Stimulated activated effector memory CD8-positive, alpha-beta T cell treated with anti-CD3 and anti-CD28 coated beads, Interleukin-12 subunit alpha, Interleukin-12 subunit beta, amount 100 ng/mL, for 72 hours (primary cell): ENCODE measurements around the gene DCPS.
"Not testable (repeated sequence)": the region's sequence is repeated elsewhere in the genome, so short reads cannot be mapped to it uniquely, and the experiment has no call there.

Experiments
- ATAC-seq: fragments of 150-1000 bp; cut with Tn5 transposase; 2 replicates; pipeline ENCODE4 v1.10.0; 2021
- DNase-seq, 2 donors: peaks; one replicate each; pipeline ENCODE4 v3.0.0; 2021 to 2022; ENCODE audit warnings: low spot score in 2 of 2
- H3K27ac Mint-ChIP-seq: one replicate; pipeline ENCODE4 v1.8.0; 2022; ENCODE audit warnings: mild to moderate bottlenecking, mixed read lengths
- H3K36me3 Mint-ChIP-seq: one replicate; pipeline ENCODE4 v1.8.0; 2022; ENCODE audit warnings: mild to moderate bottlenecking, mixed read lengths
- H3K4me1 Mint-ChIP-seq: one replicate; pipeline ENCODE4 v1.8.0; 2022; ENCODE audit warnings: mixed read lengths
- H3K4me3 Mint-ChIP-seq: one replicate; pipeline ENCODE4 v1.8.0; 2022; ENCODE audit warnings: mild to moderate bottlenecking, mixed read lengths
- H3K9me3 Mint-ChIP-seq: one replicate; pipeline ENCODE4 v1.8.0; 2022; ENCODE audit warnings: mixed read lengths

Gene DCPS

GRCh38 chr11:126354631-126355323, 50.9 kb downstream of the DCPS start:
- Mint-ChIP-seq H3K4me3 (peak overlapping the region; percentile 95), H3K9me3 (no peaks in the 10 kb centered on the region), H3K36me3 (peaks cover 31% of the 10 kb centered on the region), H3K27ac (peak overlapping the region; percentile 96), H3K4me1 (peaks cover 59% of the 10 kb centered on the region)
- DNase-seq, result peak in 1 of 2 donors; percentile 58
- ATAC-seq, result peak; percentile 42

GRCh38 chr11:126355324-126355925, 51.6 kb downstream of the DCPS start, which contains the start of gene ST3GAL4:
TSS of gene ST3GAL4 (plus strand) at chr11:126355686. CDS start at chr11:126406156, 50,470 bp downstream.
- Mint-ChIP-seq H3K4me3 (peak within 1 kb of the TSS; percentile 95), H3K9me3 (no peaks in the 10 kb centered on the region), H3K4me1 (peaks cover 57% of the 10 kb centered on the region), H3K36me3 (peaks cover 28% of the 10 kb centered on the region), H3K27ac (peak within 1 kb of the TSS; percentile 96)
- ATAC-seq (peak; percentile 74), DNase-seq (peak; percentile 54 to 86)

- peaks cover 20% of the 10 kb centered on the region for H3K36me3 Mint-ChIP-seq
- H3K27ac Mint-ChIP-seq, result peak overlapping the region; percentile 75
- ATAC-seq (peak; percentile 25), DNase-seq (peak in 1 of 2 donors; percentile 69)
- no peaks in the 10 kb centered on the region for H3K9me3 Mint-ChIP-seq
- H3K4me3 Mint-ChIP-seq, result peak overlapping the region; percentile 95
- H3K4me1 Mint-ChIP-seq, result peaks cover 50% of the 10 kb centered on the region
Measured at GRCh38 chr11:126355926-126356897, 52.4 kb downstream of the DCPS start.

- Mint-ChIP-seq H3K4me1 (peaks cover 52% of the 10 kb centered on the region), H3K4me3 (peak overlapping the region; percentile 95), H3K27ac (peak overlapping the region; percentile 75), H3K9me3 (no peaks in the 10 kb centered on the region), H3K36me3 (peaks cover 9% of the 10 kb centered on the region)
- ATAC-seq, result no peak
- no peak for DNase-seq
Measured at GRCh38 chr11:126357055-126357962, 53.4 kb downstream of the DCPS start.

- Mint-ChIP-seq H3K4me1 (peaks cover 43% of the 10 kb centered on the region), H3K4me3 (no peak overlapping the region), H3K27ac (no peak overlapping the region), H3K9me3 (no peaks in the 10 kb centered on the region), H3K36me3 (peaks cover 8% of the 10 kb centered on the region)
- no peak for ATAC-seq
- DNase-seq, result no peak
Measured at GRCh38 chr11:126357969-126358762, 54.3 kb downstream of the DCPS start.

- DNase-seq (no peak), ATAC-seq (no peak)
- Mint-ChIP-seq H3K9me3 (no peaks in the 10 kb centered on the region), H3K4me1 (peaks cover 37% of the 10 kb centered on the region), H3K27ac (no peak overlapping the region), H3K4me3 (no peak overlapping the region), H3K36me3 (peaks cover 8% of the 10 kb centered on the region)
Measured at GRCh38 chr11:126358763-126359160, 54.9 kb downstream of the DCPS start.

GRCh38 chr11:126359431-126360048, 55.7 kb downstream of the DCPS start:
- Mint-ChIP-seq H3K27ac (no peak overlapping the region), H3K4me1 (peaks cover 32% of the 10 kb centered on the region), H3K9me3 (no peaks in the 10 kb centered on the region), H3K36me3 (peaks cover 6% of the 10 kb centered on the region), H3K4me3 (no peak overlapping the region)
- no peak for DNase-seq
- ATAC-seq, result no peak

- Mint-ChIP-seq H3K36me3 (peaks cover under 1% of the 10 kb centered on the region), H3K4me3 (no peak overlapping the region), H3K4me1 (peaks cover 27% of the 10 kb centered on the region), H3K9me3 (no peaks in the 10 kb centered on the region), H3K27ac (no peak overlapping the region)
- DNase-seq, result no peak
- ATAC-seq, result no peak
Measured at GRCh38 chr11:126360049-126360446, 56.2 kb downstream of the DCPS start.

GRCh38 chr11:126361400-126361799, 57.5 kb downstream of the DCPS start:
- H3K36me3 Mint-ChIP-seq, result no peaks in the 10 kb centered on the region
- H3K27ac Mint-ChIP-seq, result peak overlapping the region; percentile 26
- no peaks in the 10 kb centered on the region for H3K9me3 Mint-ChIP-seq
- ATAC-seq (no peak), DNase-seq (no peak)
- no peak overlapping the region for H3K4me3 Mint-ChIP-seq
- peaks cover 22% of the 10 kb centered on the region for H3K4me1 Mint-ChIP-seq

- DNase-seq (no peak), ATAC-seq (no peak)
- no peak overlapping the region for H3K4me3 Mint-ChIP-seq
- no peaks in the 10 kb centered on the region for H3K9me3 Mint-ChIP-seq
- peaks cover 13% of the 10 kb centered on the region for H3K4me1 Mint-ChIP-seq
- H3K27ac Mint-ChIP-seq, result peak overlapping the region; percentile 15
- H3K36me3 Mint-ChIP-seq, result no peaks in the 10 kb centered on the region
Measured at GRCh38 chr11:126362879-126363655, 59.2 kb downstream of the DCPS start.

GRCh38 chr11:126363706-126364248, 59.9 kb downstream of the DCPS start:
- H3K27ac Mint-ChIP-seq, result no peak overlapping the region
- peaks cover 19% of the 10 kb centered on the region for H3K4me1 Mint-ChIP-seq
- H3K9me3 Mint-ChIP-seq, result no peaks in the 10 kb centered on the region
- no peaks in the 10 kb centered on the region for H3K36me3 Mint-ChIP-seq
- ATAC-seq (no peak), DNase-seq (no peak)
- H3K4me3 Mint-ChIP-seq, result no peak overlapping the region

- not testable (repeated sequence) for H3K4me3 Mint-ChIP-seq, H3K9me3 Mint-ChIP-seq, H3K27ac Mint-ChIP-seq, DNase-seq, ATAC-seq, H3K36me3 Mint-ChIP-seq
- H3K4me1 Mint-ChIP-seq, result peaks cover 20% of the 10 kb centered on the region
Measured at GRCh38 chr11:126364735-126365134, 60.9 kb downstream of the DCPS start.

- H3K27ac Mint-ChIP-seq, result not testable (repeated sequence)
Measured at GRCh38 chr11:126365508-126365907, 61.6 kb downstream of the DCPS start.

More at GRCh38 chr11:126365508-126365907, 61.6 kb downstream of the DCPS start:
- DNase-seq, H3K36me3 Mint-ChIP-seq, ATAC-seq, H3K4me3 Mint-ChIP-seq, H3K9me3 Mint-ChIP-seq: not testable (repeated sequence)
- H3K4me1 Mint-ChIP-seq, result peaks cover 20% of the 10 kb centered on the region
